K562 (cell line): ENCODE results near the gene TTL. TPM values are rescaled to one million over a fixed set of nuclear protein-coding genes. Genes with fewer than 3 reads are reported as not detected.

ENCODE experiments used
- ATF7 ChIP-seq: fragments of 450-650 bp; IDR thresholded peaks from 2 replicates; pipeline ENCODE4 v1.7.1; 2014; ENCODE audit warnings: mild to moderate bottlenecking, moderate library complexity
- BACH1 ChIP-seq: fragments of 200-800 bp; sonication (Bioruptor generic); IDR thresholded peaks from 2 replicates; pipeline ENCODE4 v1.6.1; 2016; ENCODE audit warnings: missing genetic modification characterization, missing compliant biosample characterization
- BRD4 ChIP-seq: fragments of 200-600 bp; sonication (generic); IDR thresholded peaks from 2 replicates; pipeline ENCODE4 v1.6.1; 2017; ENCODE audit warnings: inconsistent platforms
- DNMT1 ChIP-seq: fragments of 450-650 bp; IDR thresholded peaks from 2 replicates; pipeline ENCODE4 v1.6.1; 2016; ENCODE audit warnings: antibody characterized with exemption, mild to moderate bottlenecking
- ELF4 ChIP-seq: fragments of 450-650 bp; formaldehyde crosslinking; IDR thresholded peaks from 2 replicates; pipeline ENCODE4 v1.4.0; 2022; ENCODE audit warnings: missing genetic modification characterization
- EP400 ChIP-seq: fragments of 450-650 bp; IDR thresholded peaks from 2 replicates; pipeline ENCODE4 v1.6.1; 2017; ENCODE audit warnings: antibody characterized with exemption, mild to moderate bottlenecking, moderate library complexity
- HDAC1 ChIP-seq, 2 experiments: fragments of 450-650 bp; IDR thresholded peaks; 2 replicates each; pipeline ENCODE4 v1.6.1; 2016 to 2017; ENCODE audit warnings: inconsistent platforms in 1 of 2, mild to moderate bottlenecking in 1 of 2, moderate library complexity in 1 of 2
- KAT7 ChIP-seq: sonication (generic); formaldehyde crosslinking; IDR thresholded peaks from 2 replicates; pipeline ENCODE4 v1.8.0; 2022; ENCODE audit warnings: missing genetic modification reagents, mild to moderate bottlenecking, borderline replicate concordance
- KHSRP ChIP-seq: fragments of 450-650 bp; IDR thresholded peaks from 2 replicates; pipeline ENCODE4 v1.6.1; 2017
- MBD2 ChIP-seq: sonication (generic); IDR thresholded peaks from 2 replicates; pipeline ENCODE4 v1.6.1; 2016; ENCODE audit warnings: low read depth, borderline replicate concordance
- MEF2A ChIP-seq: IDR thresholded peaks from 2 replicates; pipeline ENCODE4 v1.6.1; 2011; ENCODE audit warnings: low read depth, mild to moderate bottlenecking, low read length, moderate library complexity; ENCODE audit not compliant: control insufficient read depth
- MTA3 ChIP-seq: fragments of 450-650 bp; formaldehyde crosslinking; IDR thresholded peaks from 2 replicates; pipeline ENCODE4 v1.6.1; 2017; ENCODE audit warnings: mild to moderate bottlenecking, borderline replicate concordance
- NCOA6 ChIP-seq: fragments of 450-650 bp; IDR thresholded peaks from 2 replicates; pipeline ENCODE4 v1.6.1; 2017; ENCODE audit warnings: mild to moderate bottlenecking
- NR2C1 ChIP-seq, 2 experiments: fragments of 450-650 bp; IDR thresholded peaks; 2 replicates each; pipeline ENCODE4 v1.6.1; 2017; ENCODE audit warnings: mild to moderate bottlenecking in 2 of 2, antibody characterized with exemption in 1 of 2, inconsistent platforms in 1 of 2, missing compliant biosample characterization in 1 of 2, missing genetic modification characterization in 1 of 2
- PRMT5 ChIP-seq: sonication (generic); formaldehyde crosslinking; IDR thresholded peaks from 2 replicates; pipeline ENCODE4 v1.5.0; 2020; ENCODE audit warnings: missing genetic modification reagents
- SIN3B ChIP-seq: fragments of 450-650 bp; IDR thresholded peaks from 2 replicates; pipeline ENCODE4 v1.6.1; 2017; ENCODE audit warnings: low read depth, mild to moderate bottlenecking, moderate library complexity
- SPI1 ChIP-seq: IDR thresholded peaks from 2 replicates; pipeline ENCODE4 v1.6.1; 2011; ENCODE audit warnings: low read depth, low read length, control low read depth, borderline replicate concordance
- SUPT5H ChIP-seq: fragments of 450-650 bp; IDR thresholded peaks from 2 replicates; pipeline ENCODE4 v1.6.1; 2016
- TCF7L2 ChIP-seq: fragments of 150-350 bp; IDR thresholded peaks from 2 replicates; pipeline ENCODE4 v1.6.1; 2016; ENCODE audit warnings: low read depth, mild to moderate bottlenecking, low read length, moderate library complexity
- ZKSCAN8 ChIP-seq: fragments of 200-800 bp; sonication (Bioruptor generic); IDR thresholded peaks from 2 replicates; pipeline ENCODE4 v1.6.1; 2016; ENCODE audit warnings: missing genetic modification characterization, missing compliant biosample characterization
- polyA plus RNA-seq, 8 experiments: library from polyadenylated mRNA; depleted of rRNA in 4 of 8; stranded (reverse) in 5 of 8; unstranded in 3 of 8; fragments of >200 nt; fragmentation: Nextera tagmentation in 2 of 8; fragmentation: Illumina TruSeq in 1 of 8; extraction: Ambion mirVana in 2 of 8; extraction: Trizol in 1 of 8; gene quantifications; 2 replicates each; pipeline versions ENCODE4 v1.2.1 to v1.2.3, GENCODE V29; 2011 to 2014; ENCODE audit warnings: inconsistent platforms in 1 of 8, missing spikeins in 1 of 8
- total RNA-seq, 7 experiments: library from RNA; depleted of rRNA in 6 of 7; stranded (reverse); fragments of >200 nt in 6 of 7; fragmentation: Illumina TruSeq in 2 of 7; extraction: Trizol in 2 of 7; gene quantifications; 2 replicates each; pipeline versions ENCODE4 v1.2.1 to v1.2.3, GENCODE V29; 2011 to 2021; ENCODE audit warnings: low replicate concordance in 1 of 7
- TF ChIP-seq, protein P1 (sequence below), 2 experiments: fragments of 450-650 bp; IDR thresholded peaks; 2 replicates each; pipeline ENCODE4 v1.6.1; 2016
- TF ChIP-seq, protein P2 (sequence below), 2 experiments: IDR thresholded peaks; 2 replicates each; pipeline ENCODE4 v1.6.1; 2012; ENCODE audit warnings: improper control_type of control experiment in 2 of 2, low read depth in 2 of 2, low read length in 2 of 2, borderline replicate concordance in 1 of 2
- TF ChIP-seq, protein P3 (sequence below): fragments of 200-800 bp; sonication (Bioruptor generic); IDR thresholded peaks from 2 replicates; pipeline ENCODE4 v1.6.1; 2017; ENCODE audit warnings: missing genetic modification characterization, missing compliant biosample characterization

Gene TTL
- total and polyA plus RNA-seq, 9 of the 15 experiments (the other 6 are each of a cell fraction or from before 2014, with no cell fraction given) = 9.4 to 54.4 (median 34.9) TPM

DNA sequence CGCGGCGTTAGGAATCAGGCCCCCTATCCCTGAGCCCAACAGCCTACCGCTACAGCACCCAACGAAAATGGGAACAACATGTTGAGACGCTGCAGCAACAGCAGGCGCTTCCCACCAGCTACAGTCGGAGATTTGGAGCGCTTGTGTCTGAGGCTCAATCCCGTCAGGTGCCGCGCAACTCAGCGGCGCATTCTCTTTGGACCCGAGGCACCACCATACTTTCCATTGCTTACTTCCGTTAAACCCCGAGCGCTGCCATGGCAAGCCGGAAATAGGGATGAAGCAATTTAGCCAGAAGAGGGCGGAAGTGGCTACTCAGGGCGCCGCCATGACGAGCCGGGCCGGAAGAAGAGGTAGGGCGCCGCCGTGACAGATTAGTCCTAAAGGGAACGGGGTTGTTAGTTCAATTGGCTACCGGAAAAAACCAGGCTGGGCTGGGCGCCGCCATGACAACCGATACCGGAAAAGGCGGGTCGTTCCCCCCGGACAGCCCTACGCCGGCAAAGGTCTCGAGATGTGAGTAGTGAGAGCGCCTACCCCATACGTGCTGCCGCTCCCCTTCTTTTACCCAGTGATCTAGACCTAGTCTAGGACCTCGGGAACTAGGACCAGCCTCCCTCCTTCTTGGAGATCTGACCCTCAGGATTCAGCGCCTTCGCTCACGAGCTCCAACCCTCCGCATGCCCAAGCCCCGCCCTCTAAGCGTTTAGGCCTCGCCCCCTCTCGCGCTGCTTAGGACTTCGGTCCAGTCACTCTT lies 102.4 kb downstream of the TTL start, which contains the start of gene CHCHD5 (continued):
- peak; percentile 42; the same call in 1 of the 2 replicates for TF ChIP-seq SIN3B
- no peak for TF ChIP-seq BRD4
- TF ChIP-seq ZKSCAN8 = no peak
- TF ChIP-seq KHSRP = no peak
- 0 out of 2 replicates have a peak, but pooled peaks have one; percentile 9 for TF ChIP-seq KAT7
- peak; percentile 56; the same call in 1 of the 2 replicates for TF ChIP-seq ELF4 (CRISPR knock-in tag)
- no peak for TF ChIP-seq NCOA6
- TF ChIP-seq DNMT1 = no peak
- peak; percentile 84 for TF ChIP-seq MTA3
- peak; percentile 77 for TF ChIP-seq SPI1
- TF ChIP-seq, protein P1, sequence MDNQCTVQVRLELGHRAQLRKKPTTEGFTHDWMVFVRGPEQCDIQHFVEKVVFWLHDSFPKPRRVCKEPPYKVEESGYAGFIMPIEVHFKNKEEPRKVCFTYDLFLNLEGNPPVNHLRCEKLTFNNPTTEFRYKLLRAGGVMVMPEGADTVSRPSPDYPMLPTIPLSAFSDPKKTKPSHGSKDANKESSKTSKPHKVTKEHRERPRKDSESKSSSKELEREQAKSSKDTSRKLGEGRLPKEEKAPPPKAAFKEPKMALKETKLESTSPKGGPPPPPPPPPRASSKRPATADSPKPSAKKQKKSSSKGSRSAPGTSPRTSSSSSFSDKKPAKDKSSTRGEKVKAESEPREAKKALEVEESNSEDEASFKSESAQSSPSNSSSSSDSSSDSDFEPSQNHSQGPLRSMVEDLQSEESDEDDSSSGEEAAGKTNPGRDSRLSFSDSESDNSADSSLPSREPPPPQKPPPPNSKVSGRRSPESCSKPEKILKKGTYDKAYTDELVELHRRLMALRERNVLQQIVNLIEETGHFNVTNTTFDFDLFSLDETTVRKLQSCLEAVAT (IDR thresholded peaks at IDR 0.05) = peak in 1 of 2 experiments; percentile 56; a peak in 1 of 4 replicates
- TF ChIP-seq MEF2A = peak; percentile 13; the same call in 1 of the 2 replicates
- TF ChIP-seq PRMT5 (CRISPR knock-in tag) = no peak
- peak; percentile 92 for TF ChIP-seq EP400
- TF ChIP-seq ATF7 = peak; percentile 89
- TF ChIP-seq HDAC1 (IDR thresholded peaks at IDR 0.05) = peak in 1 of 2 experiments; percentile 43; a peak in 1 of 4 replicates
- peak; percentile 91 for TF ChIP-seq SUPT5H
- TF ChIP-seq, protein P2, sequence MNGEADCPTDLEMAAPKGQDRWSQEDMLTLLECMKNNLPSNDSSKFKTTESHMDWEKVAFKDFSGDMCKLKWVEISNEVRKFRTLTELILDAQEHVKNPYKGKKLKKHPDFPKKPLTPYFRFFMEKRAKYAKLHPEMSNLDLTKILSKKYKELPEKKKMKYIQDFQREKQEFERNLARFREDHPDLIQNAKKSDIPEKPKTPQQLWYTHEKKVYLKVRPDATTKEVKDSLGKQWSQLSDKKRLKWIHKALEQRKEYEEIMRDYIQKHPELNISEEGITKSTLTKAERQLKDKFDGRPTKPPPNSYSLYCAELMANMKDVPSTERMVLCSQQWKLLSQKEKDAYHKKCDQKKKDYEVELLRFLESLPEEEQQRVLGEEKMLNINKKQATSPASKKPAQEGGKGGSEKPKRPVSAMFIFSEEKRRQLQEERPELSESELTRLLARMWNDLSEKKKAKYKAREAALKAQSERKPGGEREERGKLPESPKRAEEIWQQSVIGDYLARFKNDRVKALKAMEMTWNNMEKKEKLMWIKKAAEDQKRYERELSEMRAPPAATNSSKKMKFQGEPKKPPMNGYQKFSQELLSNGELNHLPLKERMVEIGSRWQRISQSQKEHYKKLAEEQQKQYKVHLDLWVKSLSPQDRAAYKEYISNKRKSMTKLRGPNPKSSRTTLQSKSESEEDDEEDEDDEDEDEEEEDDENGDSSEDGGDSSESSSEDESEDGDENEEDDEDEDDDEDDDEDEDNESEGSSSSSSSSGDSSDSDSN (IDR thresholded peaks at IDR 0.05; ENCODE audit: borderline replicate concordance in 1 of 2, low read depth in 2 of 2, low read length in 2 of 2) = peak in 1 of 2 experiments; percentile 45; a peak in 1 of 4 replicates
- TF ChIP-seq MBD2 = peak; percentile 81; the same call in 1 of the 2 replicates
- peak; percentile 83 for TF ChIP-seq NR2C1 (IDR thresholded peaks at IDR 0.05)
- TF ChIP-seq NR2C1 (tag; IDR thresholded peaks at IDR 0.05) = peak; percentile 86
- TF ChIP-seq TCF7L2 = peak; percentile 72; the same call in 1 of the 2 replicates
- TF ChIP-seq, protein P3, sequence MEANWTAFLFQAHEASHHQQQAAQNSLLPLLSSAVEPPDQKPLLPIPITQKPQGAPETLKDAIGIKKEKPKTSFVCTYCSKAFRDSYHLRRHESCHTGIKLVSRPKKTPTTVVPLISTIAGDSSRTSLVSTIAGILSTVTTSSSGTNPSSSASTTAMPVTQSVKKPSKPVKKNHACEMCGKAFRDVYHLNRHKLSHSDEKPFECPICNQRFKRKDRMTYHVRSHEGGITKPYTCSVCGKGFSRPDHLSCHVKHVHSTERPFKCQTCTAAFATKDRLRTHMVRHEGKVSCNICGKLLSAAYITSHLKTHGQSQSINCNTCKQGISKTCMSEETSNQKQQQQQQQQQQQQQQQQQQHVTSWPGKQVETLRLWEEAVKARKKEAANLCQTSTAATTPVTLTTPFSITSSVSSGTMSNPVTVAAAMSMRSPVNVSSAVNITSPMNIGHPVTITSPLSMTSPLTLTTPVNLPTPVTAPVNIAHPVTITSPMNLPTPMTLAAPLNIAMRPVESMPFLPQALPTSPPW (CRISPR knock-in tag) = peak; percentile 72
- TF ChIP-seq BACH1 = 0 out of 2 replicates have a peak, but pooled peaks have one; percentile 50
